HuH-7.5 (cell line): ENCODE data around the gene CSF3.
"Not testable (repeated sequence)": the region's sequence is repeated elsewhere in the genome, so short reads cannot be mapped to it uniquely, and the experiment has no call there.

Source experiments
- DNase-seq: peaks from one replicate; pipeline ENCODE4 v3.0.0; 2011; ENCODE audit warnings: low spot score

CSF3 gene

GRCh38 chr17:39997543-39997942, 17.7 kb upstream of the CSF3 start:
- no peak for DNase-seq

GRCh38 chr17:39999067-39999466, 16.2 kb upstream of the CSF3 start:
- no peak for DNase-seq

DNA sequence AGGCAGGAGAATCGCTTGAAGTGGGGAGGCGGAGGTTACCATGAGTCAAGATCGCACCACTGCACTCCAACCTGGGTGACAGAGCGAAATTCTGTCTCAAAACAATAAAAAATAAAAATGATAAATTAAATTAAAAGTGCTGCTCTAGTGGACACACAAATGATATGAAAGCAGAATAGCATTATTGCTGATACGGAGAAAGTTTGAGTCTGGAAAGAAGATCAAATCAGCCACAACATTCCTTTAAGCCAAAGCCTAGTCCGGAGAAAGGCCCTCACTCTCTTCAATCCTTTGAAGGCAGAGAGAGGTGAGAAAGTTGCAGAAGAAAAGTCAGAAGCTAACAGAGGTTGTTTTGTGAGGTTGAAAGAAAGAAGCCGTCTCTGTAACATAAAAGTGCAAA, 15.1 kb upstream of the CSF3 start:
- DNase-seq = no peak

DNA sequence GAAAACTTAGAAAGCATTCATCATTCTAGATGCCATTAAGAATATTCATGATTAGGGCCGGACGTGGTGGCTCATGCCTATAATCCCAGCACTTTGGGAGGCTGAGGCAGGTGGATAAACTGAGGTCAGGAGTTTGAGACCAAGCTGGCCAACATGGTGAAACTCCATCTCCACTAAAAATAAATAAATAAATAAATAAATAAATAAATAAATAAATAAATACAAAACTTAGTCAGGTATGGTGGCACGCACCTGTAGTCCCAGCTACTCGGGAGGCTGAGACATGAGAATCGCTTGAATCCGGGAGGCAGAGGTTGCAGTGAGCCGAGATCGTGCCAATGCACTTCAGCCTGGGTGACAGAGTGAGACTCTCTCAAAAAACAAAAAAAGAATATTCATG, 13.9 kb upstream of the CSF3 start:
- not testable (repeated sequence) for DNase-seq

- no peak for DNase-seq
Measured at GRCh38 chr17:40004072-40004471, 11.2 kb upstream of the CSF3 start.

DNA sequence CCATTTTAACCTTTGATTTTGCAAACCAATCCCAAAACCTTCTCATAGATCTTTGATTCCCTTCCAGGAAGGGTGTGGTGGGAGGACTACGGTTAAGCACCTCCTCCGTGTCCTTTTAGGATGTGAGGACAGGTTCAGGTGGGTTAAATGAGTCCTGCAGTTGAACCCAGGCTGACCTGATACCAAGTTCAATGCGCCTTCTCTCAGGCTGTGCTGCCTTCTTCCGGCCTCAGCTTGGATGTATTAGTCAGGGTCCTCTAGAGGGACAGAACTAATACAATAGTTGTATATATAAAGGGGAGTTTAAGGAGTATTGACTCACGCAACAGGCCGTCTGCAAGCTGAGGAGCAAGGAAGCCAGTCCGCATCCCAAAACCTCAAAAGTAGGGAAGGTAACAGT, 10.5 kb upstream of the CSF3 start:
- no peak for DNase-seq

GRCh38 chr17:40005520-40005919, 9.7 kb upstream of the CSF3 start:
- DNase-seq = no peak

- DNase-seq = not testable (repeated sequence)
Measured at GRCh38 chr17:40010946-40011500, 4.2 kb upstream of the CSF3 start.

DNA sequence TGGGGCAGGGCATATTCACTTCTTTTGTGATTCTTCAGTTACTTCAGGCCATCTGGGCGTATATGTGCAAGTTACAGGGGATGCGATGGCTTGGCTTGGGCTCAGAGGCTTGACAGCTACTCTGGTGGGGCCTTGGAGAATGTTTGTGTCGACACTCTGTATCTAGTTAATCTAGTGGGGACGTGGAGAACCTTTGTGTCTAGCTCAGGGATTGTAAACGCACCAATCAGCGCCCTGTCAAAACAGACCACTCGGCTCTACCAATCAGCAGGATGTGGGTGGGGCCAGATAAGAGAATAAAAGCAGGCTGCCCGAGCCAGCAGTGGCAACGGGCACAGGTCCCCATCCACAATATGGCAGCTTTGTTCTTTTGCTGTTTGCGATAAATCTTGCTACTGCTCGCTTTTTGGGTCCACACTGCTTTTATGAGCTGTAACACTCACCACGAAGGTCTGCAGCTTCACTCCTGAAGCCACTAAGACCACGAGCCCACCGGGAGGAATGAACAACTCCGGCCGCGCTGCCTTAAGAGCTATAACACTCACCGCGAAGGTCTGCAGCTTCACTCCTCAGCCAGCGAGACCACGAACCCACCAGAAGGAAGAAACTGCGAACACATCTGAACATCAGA, 3.1 kb upstream of the CSF3 start:
- DNase-seq = not testable (repeated sequence)

DNA sequence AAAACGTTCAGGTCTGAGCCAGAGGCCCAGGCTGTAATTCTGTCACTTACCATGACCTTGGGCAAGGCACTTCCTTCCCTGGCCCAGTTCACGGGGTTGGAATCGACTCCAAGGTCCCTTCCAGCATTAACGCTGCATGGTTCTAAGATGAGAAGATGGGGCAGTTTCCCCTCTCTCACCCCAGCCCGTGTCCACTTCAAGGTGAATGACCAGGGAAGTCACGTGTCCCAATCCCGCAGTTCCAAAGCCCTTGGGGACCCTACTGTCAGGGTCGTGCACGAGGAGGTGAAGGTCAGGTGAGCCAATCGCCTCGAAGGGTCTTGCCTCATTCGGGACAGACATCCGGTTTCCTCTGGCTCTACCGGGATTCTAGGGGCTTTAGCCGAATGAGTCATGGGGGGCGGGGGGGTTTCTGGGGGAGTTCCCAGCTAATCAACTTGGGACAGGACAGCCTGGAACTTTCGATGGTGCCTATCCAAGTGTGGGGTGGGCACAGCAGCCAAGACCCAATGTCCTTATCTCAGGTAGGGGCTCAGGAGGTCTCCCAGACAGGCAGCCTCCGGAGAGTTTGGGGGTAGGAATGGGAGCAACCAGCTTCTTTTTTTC, 762 bp upstream of the CSF3 start:
- DNase-seq = no peak

DNA sequence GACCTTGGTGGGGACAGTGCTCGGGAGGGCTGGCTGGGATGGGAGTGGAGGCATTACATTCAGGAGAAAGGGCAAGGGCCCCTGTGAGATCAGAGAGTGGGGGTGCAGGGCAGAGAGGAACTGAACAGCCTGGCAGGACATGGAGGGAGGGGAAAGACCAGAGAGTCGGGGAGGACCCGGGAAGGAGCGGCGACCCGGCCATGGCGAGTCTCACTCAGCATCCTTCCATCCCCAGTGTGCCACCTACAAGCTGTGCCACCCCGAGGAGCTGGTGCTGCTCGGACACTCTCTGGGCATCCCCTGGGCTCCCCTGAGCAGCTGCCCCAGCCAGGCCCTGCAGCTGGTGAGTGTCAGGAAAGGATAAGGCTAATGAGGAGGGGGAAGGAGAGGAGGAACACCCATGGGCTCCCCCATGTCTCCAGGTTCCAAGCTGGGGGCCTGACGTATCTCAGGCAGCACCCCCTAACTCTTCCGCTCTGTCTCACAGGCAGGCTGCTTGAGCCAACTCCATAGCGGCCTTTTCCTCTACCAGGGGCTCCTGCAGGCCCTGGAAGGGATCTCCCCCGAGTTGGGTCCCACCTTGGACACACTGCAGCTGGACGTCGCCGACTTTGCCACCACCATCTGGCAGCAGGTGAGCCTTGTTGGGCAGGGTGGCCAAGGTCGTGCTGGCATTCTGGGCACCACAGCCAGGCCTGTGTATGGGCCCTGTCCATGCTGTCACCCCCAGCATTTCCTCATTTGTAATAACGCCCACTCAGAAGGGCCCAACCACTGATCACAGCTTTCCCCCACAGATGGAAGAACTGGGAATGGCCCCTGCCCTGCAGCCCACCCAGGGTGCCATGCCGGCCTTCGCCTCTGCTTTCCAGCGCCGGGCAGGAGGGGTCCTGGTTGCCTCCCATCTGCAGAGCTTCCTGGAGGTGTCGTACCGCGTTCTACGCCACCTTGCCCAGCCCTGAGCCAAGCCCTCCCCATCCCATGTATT, 1.1 kb downstream of the CSF3 start:
- no peak for DNase-seq

GRCh38 chr17:40017422-40018080, 2.3 kb downstream of the CSF3 start:
- no peak for DNase-seq

- DNase-seq = peak; percentile 1
Measured at GRCh38 chr17:40018211-40019121, 3.2 kb downstream of the CSF3 start.

GRCh38 chr17:40019140-40019991, 4.1 kb downstream of the CSF3 start:
- peak; percentile 12 for DNase-seq

DNA sequence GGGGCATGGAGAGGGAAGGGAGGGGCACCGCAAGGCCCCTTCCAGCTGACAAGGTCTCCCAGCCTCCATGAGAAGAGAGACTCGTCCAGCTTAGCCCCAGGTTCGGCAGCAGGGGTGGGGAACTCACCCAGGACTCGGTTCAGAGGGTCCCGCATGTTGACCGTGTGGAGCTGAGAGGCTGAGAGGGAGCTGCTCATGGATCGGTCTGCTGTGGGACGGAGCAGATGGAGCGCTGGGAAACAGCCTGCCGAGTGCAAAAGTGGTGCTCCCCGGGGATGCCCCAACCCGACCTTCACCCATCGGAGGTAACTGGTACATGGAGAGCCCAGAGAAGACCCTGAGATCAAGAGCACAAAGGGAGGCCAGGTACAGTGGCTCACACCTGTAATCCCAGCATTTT, 4.9 kb downstream of the CSF3 start:
- peak; percentile 1 for DNase-seq

- peak; percentile 14 for DNase-seq
Measured at GRCh38 chr17:40021451-40021971, 6.3 kb downstream of the CSF3 start.

DNA sequence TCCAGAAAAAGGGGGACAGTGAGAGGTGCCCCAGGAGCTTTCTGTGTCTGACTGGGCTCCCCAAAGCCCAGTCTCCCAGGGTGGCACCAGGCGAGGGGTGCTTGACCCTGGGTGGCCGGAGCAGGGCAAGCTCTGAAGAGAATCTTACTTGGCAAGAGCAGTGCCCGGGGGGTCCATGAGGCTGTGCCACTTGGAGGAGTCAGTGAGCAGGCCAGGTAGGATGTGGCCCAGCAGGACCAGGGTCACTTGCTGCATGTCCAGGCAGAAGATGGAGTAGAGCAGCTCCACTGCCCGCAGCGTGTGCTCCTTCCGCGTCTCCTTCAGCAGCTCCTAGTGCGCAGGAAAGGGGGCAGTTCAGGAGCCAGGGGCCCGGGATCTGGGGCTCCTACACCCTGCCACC, 7.3 kb downstream of the CSF3 start:
- peak; percentile 0 for DNase-seq

GRCh38 chr17:40022961-40023541, 7.8 kb downstream of the CSF3 start:
- peak; percentile 9 for DNase-seq

GRCh38 chr17:40023590-40024292, 8.5 kb downstream of the CSF3 start:
- peak; percentile 7 for DNase-seq
